Measurements from ENCODE around the gene TBC1D2.

Gene TBC1D2

GRCh38 chr9:98215271-98215670 lies 40.2 kb downstream of the TBC1D2 start:
- Histone ChIP-seq H3K27ac (no peak overlapping the region), H3K4me3 (no peak overlapping the region), H3K9me3 (ENCODE audit: low read depth, low read length) (no peaks in the 10 kb centered on the region), H3K9ac (ENCODE audit: insufficient read length) (no peak overlapping the region), H3K36me3 (ENCODE audit: insufficient read depth, low read length) (no peaks in the 10 kb centered on the region)
- no peak for DNase-seq (ENCODE audit: low read depth, low spot score)
- no peak for TF ChIP-seq FOXP2 (optimal IDR thresholded peaks at IDR 0.05; ENCODE audit: control extremely low read depth, extremely low read length, insufficient read depth)
- no peak for TF ChIP-seq EZH2 (IDR thresholded peaks at IDR 0.05)
- TF ChIP-seq POLR2AphosphoS5 (IDR thresholded peaks at IDR 0.05; ENCODE audit: borderline replicate concordance, low read depth, low read length) = no peak

GRCh38 chr9:98214811-98215210 lies 40.6 kb downstream of the TBC1D2 start:
- H3K36me3 ChIP-seq (ENCODE audit: insufficient read depth, low read length) = no peaks in the 10 kb centered on the region
- TF ChIP-seq POLR2AphosphoS5 (IDR thresholded peaks at IDR 0.05; ENCODE audit: borderline replicate concordance, low read depth, low read length) (no peak), EZH2 (IDR thresholded peaks at IDR 0.05) (no peak), FOXP2 (optimal IDR thresholded peaks at IDR 0.05; ENCODE audit: control extremely low read depth, extremely low read length, insufficient read depth) (no peak)
- H3K9ac ChIP-seq (ENCODE audit: insufficient read length) = no peak overlapping the region
- no peak for DNase-seq (ENCODE audit: low read depth, low spot score)
- no peaks in the 10 kb centered on the region for H3K9me3 ChIP-seq (ENCODE audit: low read depth, low read length)
- H3K27ac ChIP-seq = no peak overlapping the region
- no peak overlapping the region for H3K4me3 ChIP-seq

GRCh38 chr9:98211260-98211659 lies 44.2 kb downstream of the TBC1D2 start:
- TF ChIP-seq FOXP2 (optimal IDR thresholded peaks at IDR 0.05; ENCODE audit: control extremely low read depth, extremely low read length, insufficient read depth) (no peak), POLR2AphosphoS5 (IDR thresholded peaks at IDR 0.05; ENCODE audit: borderline replicate concordance, low read depth, low read length) (no peak), EZH2 (IDR thresholded peaks at IDR 0.05) (no peak)
- DNase-seq (ENCODE audit: low read depth, low spot score) = no peak
- Histone ChIP-seq H3K36me3 (ENCODE audit: insufficient read depth, low read length) (no peaks in the 10 kb centered on the region), H3K9me3 (ENCODE audit: low read depth, low read length) (no peaks in the 10 kb centered on the region), H3K4me3 (no peak overlapping the region), H3K27ac (no peak overlapping the region), H3K9ac (ENCODE audit: insufficient read length) (no peak overlapping the region)

- TF ChIP-seq POLR2AphosphoS5 (IDR thresholded peaks at IDR 0.05; ENCODE audit: borderline replicate concordance, low read depth, low read length) (no peak), EZH2 (IDR thresholded peaks at IDR 0.05) (no peak), FOXP2 (optimal IDR thresholded peaks at IDR 0.05; ENCODE audit: control extremely low read depth, extremely low read length, insufficient read depth) (no peak)
- Histone ChIP-seq H3K9me3 (ENCODE audit: low read depth, low read length) (no peaks in the 10 kb centered on the region), H3K36me3 (ENCODE audit: insufficient read depth, low read length) (no peaks in the 10 kb centered on the region), H3K27ac (no peak overlapping the region), H3K9ac (ENCODE audit: insufficient read length) (no peak overlapping the region), H3K4me3 (no peak overlapping the region)
- no peak for DNase-seq (ENCODE audit: low read depth, low spot score)
Observed at GRCh38 chr9:98210435-98210834, 45.0 kb downstream of the TBC1D2 start.

GRCh38 chr9:98209530-98209929 lies 45.9 kb downstream of the TBC1D2 start:
- Histone ChIP-seq H3K4me3 (no peak overlapping the region), H3K9ac (ENCODE audit: insufficient read length) (no peak overlapping the region), H3K36me3 (ENCODE audit: insufficient read depth, low read length) (no peaks in the 10 kb centered on the region), H3K27ac (no peak overlapping the region), H3K9me3 (ENCODE audit: low read depth, low read length) (no peaks in the 10 kb centered on the region)
- DNase-seq (ENCODE audit: low read depth, low spot score) = no peak
- no peak for TF ChIP-seq FOXP2 (optimal IDR thresholded peaks at IDR 0.05; ENCODE audit: control extremely low read depth, extremely low read length, insufficient read depth)
- TF ChIP-seq EZH2 (IDR thresholded peaks at IDR 0.05) = no peak
- no peak for TF ChIP-seq POLR2AphosphoS5 (IDR thresholded peaks at IDR 0.05; ENCODE audit: borderline replicate concordance, low read depth, low read length)

GRCh38 chr9:98208635-98209034 lies 46.8 kb downstream of the TBC1D2 start:
- no peak for DNase-seq (ENCODE audit: low read depth, low spot score)
- no peak overlapping the region for H3K4me3 ChIP-seq
- H3K9me3 ChIP-seq (ENCODE audit: low read depth, low read length) = no peaks in the 10 kb centered on the region
- no peak overlapping the region for H3K27ac ChIP-seq
- TF ChIP-seq EZH2 (IDR thresholded peaks at IDR 0.05) (no peak), FOXP2 (optimal IDR thresholded peaks at IDR 0.05; ENCODE audit: control extremely low read depth, extremely low read length, insufficient read depth) (no peak), POLR2AphosphoS5 (IDR thresholded peaks at IDR 0.05; ENCODE audit: borderline replicate concordance, low read depth, low read length) (no peak)
- H3K9ac ChIP-seq (ENCODE audit: insufficient read length) = no peak overlapping the region
- H3K36me3 ChIP-seq (ENCODE audit: insufficient read depth, low read length) = no peaks in the 10 kb centered on the region

GRCh38 chr9:98207606-98208005 lies 47.8 kb downstream of the TBC1D2 start:
- TF ChIP-seq POLR2AphosphoS5 (IDR thresholded peaks at IDR 0.05; ENCODE audit: borderline replicate concordance, low read depth, low read length) (no peak), FOXP2 (optimal IDR thresholded peaks at IDR 0.05; ENCODE audit: control extremely low read depth, extremely low read length, insufficient read depth) (no peak), EZH2 (IDR thresholded peaks at IDR 0.05) (no peak)
- Histone ChIP-seq H3K4me3 (no peak overlapping the region), H3K27ac (no peak overlapping the region), H3K36me3 (ENCODE audit: insufficient read depth, low read length) (no peaks in the 10 kb centered on the region), H3K9me3 (ENCODE audit: low read depth, low read length) (no peaks in the 10 kb centered on the region), H3K9ac (ENCODE audit: insufficient read length) (no peak overlapping the region)
- no peak for DNase-seq (ENCODE audit: low read depth, low spot score)

GRCh38 chr9:98206754-98207153 lies 48.7 kb downstream of the TBC1D2 start:
- TF ChIP-seq EZH2 (IDR thresholded peaks at IDR 0.05) (no peak), FOXP2 (optimal IDR thresholded peaks at IDR 0.05; ENCODE audit: control extremely low read depth, extremely low read length, insufficient read depth) (no peak), POLR2AphosphoS5 (IDR thresholded peaks at IDR 0.05; ENCODE audit: borderline replicate concordance, low read depth, low read length) (no peak)
- no peak overlapping the region for H3K9ac ChIP-seq (ENCODE audit: insufficient read length)
- H3K36me3 ChIP-seq (ENCODE audit: insufficient read depth, low read length) = no peaks in the 10 kb centered on the region

GRCh38 chr9:98204692-98205091 lies 50.8 kb downstream of the TBC1D2 start:
- no peak overlapping the region for H3K27ac ChIP-seq
- TF ChIP-seq POLR2AphosphoS5 (IDR thresholded peaks at IDR 0.05; ENCODE audit: borderline replicate concordance, low read depth, low read length) = no peak
- TF ChIP-seq FOXP2 (optimal IDR thresholded peaks at IDR 0.05; ENCODE audit: control extremely low read depth, extremely low read length, insufficient read depth) = no peak
- no peak for TF ChIP-seq EZH2 (IDR thresholded peaks at IDR 0.05)
- no peaks in the 10 kb centered on the region for H3K9me3 ChIP-seq (ENCODE audit: low read depth, low read length)
- no peak for DNase-seq (ENCODE audit: low read depth, low spot score)
- no peaks in the 10 kb centered on the region for H3K36me3 ChIP-seq (ENCODE audit: insufficient read depth, low read length)
- H3K4me3 ChIP-seq = no peak overlapping the region
- no peak overlapping the region for H3K9ac ChIP-seq (ENCODE audit: insufficient read length)

More at GRCh38 chr9:98206754-98207153, 48.7 kb downstream of the TBC1D2 start:
- Histone ChIP-seq H3K9me3 (ENCODE audit: low read depth, low read length) (no peaks in the 10 kb centered on the region), H3K27ac (no peak overlapping the region), H3K4me3 (no peak overlapping the region)
- DNase-seq (ENCODE audit: low read depth, low spot score) = no peak

Measured in SK-N-MC (cell line).